CD4-positive, alpha-beta T cell (primary cell): ENCODE measurements around the gene PRKAA2. TPM values are rescaled to one million over a fixed set of nuclear protein-coding genes. Genes with fewer than 3 reads are reported as not detected.

Source experiments
- ATAC-seq: fragments of 200-7000 bp; cut with Tn5 transposase; one replicate; pipeline ENCODE4 v1.10.0; 2022; ENCODE audit warnings: mild to moderate bottlenecking; ENCODE audit not compliant: poor library complexity
- CTCF ChIA-PET: fragments of 350-600 bp; sonication (Branson Sonifier 250); formaldehyde crosslinking; loops from one replicate; lab custom pipeline; 2021; ENCODE audit warnings: antibody characterized with exemption, inconsistent platforms; lab: Charles Lee
- POLR2A ChIA-PET: fragments of 350-600 bp; sonication (Branson Sonifier 250); formaldehyde crosslinking; loops from one replicate; lab custom pipeline; 2021; ENCODE audit warnings: antibody characterized with exemption, inconsistent platforms; lab: Charles Lee
- DNase-seq, 14 experiments: peaks; one replicate each; pipeline ENCODE4 v3.0.0-alpha.2; 2013 to 2020; ENCODE audit warnings: mixed read lengths in 2 of 14
- H3K27ac ChIP-seq, 2 donors: one replicate each; pipeline versions ENCODE4 v1.5.1 to v1.7.0; 2013; ENCODE audit warnings: low read length in 2 of 2, low read depth in 1 of 2, mild to moderate bottlenecking in 1 of 2
- H3K27me3 ChIP-seq, 2 experiments: 1 replicate in 1 of 2; 2 replicates in 1 of 2; pipeline versions ENCODE4 v1.6.1 to v1.7.0; 2013; ENCODE audit warnings: low read length in 2 of 2, control low read depth in 1 of 2, mild to moderate bottlenecking in 1 of 2, moderate library complexity in 1 of 2; ENCODE audit not compliant: insufficient read depth in 2 of 2, control insufficient read depth in 1 of 2
- H3K36me3 ChIP-seq: one replicate; pipeline ENCODE4 v1.6.1; 2013; ENCODE audit warnings: low read length, control low read depth; ENCODE audit not compliant: insufficient read depth
- H3K4me1 ChIP-seq: one replicate; pipeline ENCODE4 v1.6.1; 2013; ENCODE audit warnings: low read length, control low read depth; ENCODE audit not compliant: insufficient read depth
- H3K4me3 ChIP-seq: one replicate; pipeline ENCODE4 v1.5.1; 2013; ENCODE audit warnings: mild to moderate bottlenecking, low read length, moderate library complexity
- H3K9me3 ChIP-seq, 2 experiments: 1 replicate in 1 of 2; 2 replicates in 1 of 2; pipeline versions ENCODE4 v1.6.1 to v1.7.0; 2013; ENCODE audit warnings: low read length in 2 of 2, mild to moderate bottlenecking in 2 of 2, control low read depth in 1 of 2, moderate library complexity in 1 of 2; ENCODE audit not compliant: control insufficient read depth in 1 of 2, insufficient read depth in 1 of 2
- H3K27ac Mint-ChIP-seq: one replicate; pipeline ENCODE4 v1.8.0; 2020; ENCODE audit warnings: mixed read lengths
- H3K27me3 Mint-ChIP-seq: one replicate; pipeline ENCODE4 v1.8.0; 2021; ENCODE audit warnings: mixed read lengths
- H3K36me3 Mint-ChIP-seq: one replicate; pipeline ENCODE4 v1.8.0; 2021; ENCODE audit warnings: low read depth, mixed read lengths
- H3K4me1 Mint-ChIP-seq: one replicate; pipeline ENCODE4 v1.8.0; 2021; ENCODE audit warnings: low read depth, mixed read lengths
- H3K4me3 Mint-ChIP-seq: one replicate; pipeline ENCODE4 v1.8.0; 2020; ENCODE audit warnings: mild to moderate bottlenecking, mixed read lengths
- H3K9me3 Mint-ChIP-seq: one replicate; pipeline ENCODE4 v1.8.0; 2020; ENCODE audit warnings: mixed read lengths
- CTCF ChIP-seq: fragments of 200-600 bp; IDR thresholded peaks from one replicate; pipeline ENCODE4 v1.8.0; 2022; ENCODE audit warnings: antibody characterized with exemption, mild to moderate bottlenecking
- intact Hi-C, 2 experiments: fragments of 100-400 bp; cut with DNase I in 1 of 2; cut with micrococcal nuclease in 1 of 2; formaldehyde crosslinking; loops; one replicate each; pipeline versions ENCODE4 v1.15.1 to v1.9.0; 2023 to 2025; cut with DNase I, micrococcal nuclease
- total RNA-seq, 174 experiments: library from RNA in 2 of 174; stranded (reverse) in 2 of 174; gene quantifications; one replicate each; pipeline ENCODE4 v1.2.3 and lab custom pipeline; 2021 to 2026

Gene PRKAA2
- total RNA-seq, 2 experiments from 2014 or later, result not detected

GRCh38 chr1:56686169-56686568, 41.1 kb downstream of the PRKAA2 start:
- Histone ChIP-seq H3K4me1 (no peaks in the 10 kb centered on the region), H3K27me3 (no peaks in the 10 kb centered on the region), H3K27ac (no peak overlapping the region), H3K9me3 (no peaks in the 10 kb centered on the region), H3K36me3 (no peaks in the 10 kb centered on the region), H3K4me3 (no peak overlapping the region)
- Mint-ChIP-seq H3K4me3 (no peak overlapping the region), H3K27ac (no peak overlapping the region), H3K36me3 (no peaks in the 10 kb centered on the region), H3K4me1 (no peaks in the 10 kb centered on the region), H3K9me3 (no peaks in the 10 kb centered on the region), H3K27me3 (no peaks in the 10 kb centered on the region)
- intact Hi-C loops, result no loop called here
- no peak for DNase-seq
- TF ChIP-seq CTCF, result no peak
- ChIA-PET POLR2A (no interaction called here), CTCF (no interaction called here)
- no peak for ATAC-seq

- Mint-ChIP-seq H3K4me1 (no peaks in the 10 kb centered on the region), H3K4me3 (no peak overlapping the region), H3K27me3 (no peaks in the 10 kb centered on the region), H3K36me3 (no peaks in the 10 kb centered on the region), H3K9me3 (no peaks in the 10 kb centered on the region), H3K27ac (no peak overlapping the region)
- TF ChIP-seq CTCF, result no peak
- no peaks in the 10 kb centered on the region for H3K27me3 ChIP-seq
- ChIA-PET CTCF (no interaction called here), POLR2A (no interaction called here)
- no peak for DNase-seq
- H3K36me3 ChIP-seq, result no peaks in the 10 kb centered on the region
- intact Hi-C loops, result no loop called here
- no peaks in the 10 kb centered on the region for H3K4me1 ChIP-seq
- no peak for ATAC-seq
- H3K27ac ChIP-seq, result no peak overlapping the region
- no peak overlapping the region for H3K4me3 ChIP-seq
- H3K9me3 ChIP-seq, result no peaks in the 10 kb centered on the region
Observed at GRCh38 chr1:56688522-56689026, 43.5 kb downstream of the PRKAA2 start.

GRCh38 chr1:56696663-56697062, 51.5 kb downstream of the PRKAA2 start:
- no peaks in the 10 kb centered on the region for H3K36me3 ChIP-seq
- Mint-ChIP-seq H3K4me3 (no peak overlapping the region), H3K27me3 (peaks cover 4% of the 10 kb centered on the region), H3K4me1 (no peaks in the 10 kb centered on the region), H3K36me3 (no peaks in the 10 kb centered on the region), H3K27ac (no peak overlapping the region), H3K9me3 (no peaks in the 10 kb centered on the region)
- peaks cover 3 to 4% of the 10 kb centered on the region in 2 experiments for H3K9me3 ChIP-seq
- no peak for TF ChIP-seq CTCF
- DNase-seq (no peak), ATAC-seq (no peak)
- ChIA-PET CTCF (no interaction called here), POLR2A (no interaction called here)
- intact Hi-C loops, result no loop called here
- H3K27ac ChIP-seq, result no peak overlapping the region
- no peaks in the 10 kb centered on the region for H3K27me3 ChIP-seq
- no peaks in the 10 kb centered on the region for H3K4me1 ChIP-seq
- H3K4me3 ChIP-seq, result no peak overlapping the region
